GM23338 (cell line): ENCODE measurements around the gene PXMP2.

Experiments
- ETS1 ChIP-seq: IDR thresholded peaks from 2 replicates; pipeline ENCODE4 v1.6.1; 2016; ENCODE audit warnings: antibody characterized with exemption
- EZH2 ChIP-seq: fragments of 200-600 bp; sonication (generic); IDR thresholded peaks from one replicate; pipeline ENCODE4 v1.8.0; 2017; ENCODE audit warnings: antibody characterized with exemption, mild to moderate bottlenecking, low read depth; ENCODE audit not compliant: unreplicated experiment
- EZH2phosphoT487 ChIP-seq: fragments of 200-600 bp; sonication (generic); IDR thresholded peaks from one replicate; pipeline ENCODE4 v1.8.1; 2018; ENCODE audit warnings: antibody characterized with exemption; ENCODE audit not compliant: unreplicated experiment
- JUNB ChIP-seq: IDR thresholded peaks from one replicate; pipeline ENCODE4 v1.6.1; 2016; ENCODE audit warnings: antibody characterized with exemption; ENCODE audit not compliant: unreplicated experiment
- POLR2AphosphoS5 ChIP-seq: IDR thresholded peaks from 2 replicates; pipeline ENCODE4 v1.6.1; 2016; ENCODE audit warnings: antibody characterized with exemption, low read depth
- ZNF114 ChIP-seq: fragments of 250-450 bp; sonication (Bioruptor Pico); IDR thresholded peaks from 2 replicates; pipeline ENCODE4 v1.5.0; 2020; ENCODE audit warnings: mild to moderate bottlenecking, moderate library complexity
- TF ChIP-seq, protein P1 (sequence below): IDR thresholded peaks from one replicate; pipeline ENCODE4 v1.6.1; 2018; ENCODE audit warnings: antibody characterized with exemption; ENCODE audit not compliant: unreplicated experiment
- TF ChIP-seq, protein P2 (sequence below), 2 experiments: fragments of 200-600 bp in 1 of 2; sonication (generic) in 1 of 2; conservative IDR thresholded peaks; 2 replicates each; pipeline versions ENCODE4 v1.5.1 to v1.6.1; 2016 to 2017; ENCODE audit warnings: antibody characterized with exemption in 2 of 2, low read depth in 2 of 2, mild to moderate bottlenecking in 2 of 2, moderate library complexity in 1 of 2

GRCh38 chr12:132690112-132690511 is 2.7 kb downstream of the PXMP2 start:
- TF ChIP-seq, protein P1, sequence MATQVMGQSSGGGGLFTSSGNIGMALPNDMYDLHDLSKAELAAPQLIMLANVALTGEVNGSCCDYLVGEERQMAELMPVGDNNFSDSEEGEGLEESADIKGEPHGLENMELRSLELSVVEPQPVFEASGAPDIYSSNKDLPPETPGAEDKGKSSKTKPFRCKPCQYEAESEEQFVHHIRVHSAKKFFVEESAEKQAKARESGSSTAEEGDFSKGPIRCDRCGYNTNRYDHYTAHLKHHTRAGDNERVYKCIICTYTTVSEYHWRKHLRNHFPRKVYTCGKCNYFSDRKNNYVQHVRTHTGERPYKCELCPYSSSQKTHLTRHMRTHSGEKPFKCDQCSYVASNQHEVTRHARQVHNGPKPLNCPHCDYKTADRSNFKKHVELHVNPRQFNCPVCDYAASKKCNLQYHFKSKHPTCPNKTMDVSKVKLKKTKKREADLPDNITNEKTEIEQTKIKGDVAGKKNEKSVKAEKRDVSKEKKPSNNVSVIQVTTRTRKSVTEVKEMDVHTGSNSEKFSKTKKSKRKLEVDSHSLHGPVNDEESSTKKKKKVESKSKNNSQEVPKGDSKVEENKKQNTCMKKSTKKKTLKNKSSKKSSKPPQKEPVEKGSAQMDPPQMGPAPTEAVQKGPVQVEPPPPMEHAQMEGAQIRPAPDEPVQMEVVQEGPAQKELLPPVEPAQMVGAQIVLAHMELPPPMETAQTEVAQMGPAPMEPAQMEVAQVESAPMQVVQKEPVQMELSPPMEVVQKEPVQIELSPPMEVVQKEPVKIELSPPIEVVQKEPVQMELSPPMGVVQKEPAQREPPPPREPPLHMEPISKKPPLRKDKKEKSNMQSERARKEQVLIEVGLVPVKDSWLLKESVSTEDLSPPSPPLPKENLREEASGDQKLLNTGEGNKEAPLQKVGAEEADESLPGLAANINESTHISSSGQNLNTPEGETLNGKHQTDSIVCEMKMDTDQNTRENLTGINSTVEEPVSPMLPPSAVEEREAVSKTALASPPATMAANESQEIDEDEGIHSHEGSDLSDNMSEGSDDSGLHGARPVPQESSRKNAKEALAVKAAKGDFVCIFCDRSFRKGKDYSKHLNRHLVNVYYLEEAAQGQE, result no peak
- TF ChIP-seq EZH2, result no peak
- TF ChIP-seq EZH2phosphoT487, result no peak
- TF ChIP-seq, protein P2, sequence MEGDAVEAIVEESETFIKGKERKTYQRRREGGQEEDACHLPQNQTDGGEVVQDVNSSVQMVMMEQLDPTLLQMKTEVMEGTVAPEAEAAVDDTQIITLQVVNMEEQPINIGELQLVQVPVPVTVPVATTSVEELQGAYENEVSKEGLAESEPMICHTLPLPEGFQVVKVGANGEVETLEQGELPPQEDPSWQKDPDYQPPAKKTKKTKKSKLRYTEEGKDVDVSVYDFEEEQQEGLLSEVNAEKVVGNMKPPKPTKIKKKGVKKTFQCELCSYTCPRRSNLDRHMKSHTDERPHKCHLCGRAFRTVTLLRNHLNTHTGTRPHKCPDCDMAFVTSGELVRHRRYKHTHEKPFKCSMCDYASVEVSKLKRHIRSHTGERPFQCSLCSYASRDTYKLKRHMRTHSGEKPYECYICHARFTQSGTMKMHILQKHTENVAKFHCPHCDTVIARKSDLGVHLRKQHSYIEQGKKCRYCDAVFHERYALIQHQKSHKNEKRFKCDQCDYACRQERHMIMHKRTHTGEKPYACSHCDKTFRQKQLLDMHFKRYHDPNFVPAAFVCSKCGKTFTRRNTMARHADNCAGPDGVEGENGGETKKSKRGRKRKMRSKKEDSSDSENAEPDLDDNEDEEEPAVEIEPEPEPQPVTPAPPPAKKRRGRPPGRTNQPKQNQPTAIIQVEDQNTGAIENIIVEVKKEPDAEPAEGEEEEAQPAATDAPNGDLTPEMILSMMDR (conservative IDR thresholded peaks at IDR 0.05; ENCODE audit: low read depth in 2 of 2), result no peak
- no peak for TF ChIP-seq ZNF114 (CRISPR knock-in tag)
- TF ChIP-seq ETS1, result no peak
- TF ChIP-seq POLR2AphosphoS5, result no peak
- TF ChIP-seq JUNB, result no peak
